HG03064 (cell line): ENCODE data around the gene RADIL.
"Not testable (repeated sequence)": the region's sequence is repeated elsewhere in the genome, so short reads cannot be mapped to it uniquely, and the experiment has no call there.

ENCODE experiments used
- ATAC-seq: cut with Tn5 transposase; IDR thresholded peaks from one replicate; pipeline ENCODE4 v1.9.1; 2021; ENCODE audit warnings: low read depth; ENCODE audit not compliant: unreplicated experiment

RADIL gene, protein sequence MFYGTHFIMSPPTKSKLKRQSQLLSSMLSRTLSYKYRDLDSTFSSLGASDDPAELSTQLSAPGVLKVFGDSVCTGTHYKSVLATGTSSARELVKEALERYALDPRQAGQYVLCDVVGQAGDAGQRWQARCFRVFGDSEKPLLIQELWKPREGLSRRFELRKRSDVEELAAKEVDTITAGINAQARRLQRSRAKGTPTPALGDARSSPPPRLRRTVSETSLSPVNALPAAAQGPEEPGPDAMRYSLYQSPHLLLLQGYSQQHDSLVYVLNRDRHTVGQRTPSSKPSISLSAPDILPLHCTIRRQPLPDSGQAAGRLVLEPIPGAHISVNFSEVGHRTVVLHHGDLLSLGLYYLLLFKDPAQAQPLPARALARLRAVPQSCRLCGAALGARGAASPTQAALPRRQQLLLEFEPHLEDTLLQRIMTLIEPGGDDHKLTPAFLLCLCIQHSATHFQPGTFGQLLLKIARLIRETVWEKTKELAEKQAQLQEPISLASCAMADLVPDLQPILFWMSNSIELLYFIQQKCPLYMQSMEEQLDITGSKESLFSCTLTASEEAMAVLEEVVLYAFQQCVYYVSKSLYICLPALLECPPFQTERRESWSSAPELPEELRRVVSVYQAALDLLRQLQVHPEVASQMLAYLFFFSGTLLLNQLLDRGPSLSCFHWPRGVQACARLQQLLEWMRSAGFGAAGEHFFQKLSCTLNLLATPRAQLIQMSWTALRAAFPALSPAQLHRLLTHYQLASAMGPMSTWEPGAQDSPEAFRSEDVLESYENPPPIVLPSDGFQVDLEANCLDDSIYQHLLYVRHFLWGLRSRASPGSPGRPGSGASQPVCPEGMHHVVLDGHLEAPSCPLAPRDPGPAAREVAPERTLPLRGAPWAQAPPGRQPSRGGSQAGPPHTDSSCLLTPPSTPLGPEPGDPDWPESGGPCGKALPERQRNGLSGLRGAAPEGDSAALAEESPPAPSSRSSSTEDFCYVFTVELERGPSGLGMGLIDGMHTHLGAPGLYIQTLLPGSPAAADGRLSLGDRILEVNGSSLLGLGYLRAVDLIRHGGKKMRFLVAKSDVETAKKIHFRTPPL

DNA sequence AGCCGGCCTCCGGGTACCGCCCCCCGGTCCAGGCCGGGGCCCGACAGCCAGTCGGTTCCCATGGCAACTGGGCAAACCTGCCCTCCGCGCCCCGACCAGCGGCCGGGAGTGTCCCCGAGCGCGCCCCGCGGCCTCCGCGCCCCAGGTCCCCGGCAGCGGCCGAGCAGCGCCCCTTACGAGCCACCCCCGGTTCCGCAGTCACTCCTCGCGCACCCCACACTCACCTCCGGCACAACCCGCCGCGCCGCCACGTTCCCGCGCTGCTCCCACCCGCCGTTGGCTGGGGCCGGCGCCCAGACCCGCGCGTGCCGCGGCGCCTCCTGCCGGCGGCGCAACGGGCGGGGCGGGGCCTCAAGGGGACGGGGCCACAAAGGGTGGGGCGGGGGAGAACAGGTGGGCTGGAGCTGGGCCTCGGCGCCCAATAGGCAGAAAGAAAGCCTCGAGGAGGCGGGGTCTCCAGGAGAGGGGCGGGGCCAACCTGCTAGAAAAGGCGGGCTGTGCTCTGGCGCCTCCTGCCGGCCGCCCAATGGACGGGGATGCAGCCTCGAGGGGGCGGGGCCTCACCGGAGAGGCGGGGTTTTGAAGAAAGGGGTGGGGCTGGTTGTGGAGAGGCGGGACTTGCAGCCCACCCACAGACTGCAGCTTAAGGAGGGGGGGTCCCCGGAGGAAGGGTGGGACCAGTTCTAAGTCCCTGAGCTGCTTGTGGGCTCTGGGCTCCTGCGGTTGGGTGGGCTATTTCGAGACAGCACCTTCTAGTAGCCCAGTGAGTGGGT, at the start of gene RADIL:
RADIL (minus strand) TSS at position 345 of the 773 bp plus-strand sequence. CDS start 5,577 bp downstream, outside the sequence.
- peak; percentile 78 for ATAC-seq

DNA sequence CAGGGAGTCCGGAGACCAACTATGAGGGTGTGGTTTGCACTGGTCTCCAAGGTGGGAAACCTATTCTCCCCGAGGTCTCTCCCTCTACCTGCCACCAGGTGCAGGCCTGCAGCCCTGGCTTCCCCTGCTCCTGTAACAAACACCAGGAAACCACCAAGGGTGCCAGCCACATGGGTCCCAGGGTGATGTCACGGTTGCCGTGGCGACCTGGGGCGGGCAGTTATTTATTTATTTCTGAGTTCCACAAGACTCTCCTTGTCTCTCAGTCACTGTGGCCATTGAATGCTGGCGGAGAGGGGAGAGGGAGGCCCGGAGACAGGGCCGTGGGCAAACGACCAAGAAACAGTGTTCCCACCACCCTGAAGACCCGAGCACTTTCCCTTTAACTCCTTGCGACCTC, 48.4 kb upstream of the RADIL start:
- no peak for ATAC-seq

DNA sequence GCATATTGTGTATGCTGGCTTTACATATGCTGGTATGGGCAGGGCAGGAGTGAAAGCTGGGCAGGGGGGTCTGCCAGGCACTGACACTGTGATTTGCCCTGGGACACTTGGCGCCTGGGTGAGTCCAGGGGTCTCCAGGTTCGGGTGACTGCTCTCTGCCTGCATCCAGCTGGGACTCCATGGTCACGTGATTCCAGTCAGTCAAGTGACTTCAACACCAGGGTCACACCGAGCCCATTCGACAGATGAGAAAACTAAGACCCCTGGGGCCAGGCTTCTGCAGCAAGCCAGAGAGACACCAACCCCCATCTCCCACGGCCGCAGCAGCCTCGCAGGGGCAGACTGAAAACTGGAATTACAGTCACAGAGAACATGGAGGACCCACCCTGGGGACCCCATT, 45.5 kb upstream of the RADIL start:
- ATAC-seq = no peak

DNA sequence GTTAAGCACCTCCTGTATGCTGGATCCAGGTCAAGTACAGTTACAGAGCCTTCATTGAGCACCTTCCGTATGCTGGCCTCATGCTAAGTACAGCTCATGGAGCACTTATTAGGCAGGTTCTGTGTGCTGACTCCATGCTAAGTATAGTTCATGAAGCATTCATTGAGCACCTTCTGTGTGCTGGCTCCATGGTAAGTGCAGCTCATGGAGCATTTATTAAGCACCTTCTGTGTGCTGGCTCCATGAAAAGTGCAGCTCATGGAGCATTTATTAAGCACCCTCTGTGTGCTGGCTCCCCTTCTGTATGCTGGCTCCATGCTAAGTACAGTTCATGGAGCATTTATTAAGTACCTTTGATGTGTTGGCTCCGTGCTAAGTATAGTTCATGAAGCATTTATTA, 44.9 kb upstream of the RADIL start:
- no peak for ATAC-seq

DNA sequence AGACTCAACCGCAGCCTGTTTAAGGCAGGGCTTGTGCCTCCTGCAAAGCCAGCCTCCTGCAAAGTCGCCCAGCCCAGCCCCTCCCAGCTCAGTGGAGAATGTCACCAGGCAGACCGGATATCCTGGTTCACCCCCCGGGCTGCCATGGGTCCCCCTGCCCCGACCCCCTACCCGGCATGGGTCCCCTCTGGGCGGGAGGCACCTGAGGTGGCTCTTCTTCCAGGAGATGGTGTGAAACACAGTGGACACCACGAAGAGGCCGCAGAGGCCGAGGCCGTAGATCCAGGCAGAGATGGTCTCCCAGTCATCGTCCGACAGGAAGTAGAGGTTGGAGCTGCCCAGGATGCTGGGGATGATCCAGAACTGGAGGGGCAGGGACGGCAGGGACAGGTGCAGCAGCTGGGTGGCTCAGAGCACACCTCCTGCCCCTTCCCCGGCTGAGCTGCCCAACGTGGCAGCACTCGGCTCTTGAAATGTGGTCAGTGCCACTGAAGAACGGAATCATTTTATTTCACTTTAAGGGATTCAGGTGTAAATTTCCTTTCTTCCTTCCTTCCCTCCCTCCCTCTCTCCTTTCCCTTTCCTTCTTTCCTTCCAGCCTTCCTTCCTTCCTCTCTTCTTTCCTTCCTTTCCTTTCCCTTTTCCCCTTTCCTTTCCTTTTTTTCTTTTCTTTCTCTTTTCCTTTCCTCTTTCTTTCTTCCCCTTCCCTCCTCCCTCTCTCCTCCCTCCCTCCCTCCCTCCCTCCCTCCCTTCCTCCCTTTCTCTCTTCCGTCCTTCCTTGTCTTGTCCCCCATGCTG, 36.7 kb upstream of the RADIL start:
- no peak for ATAC-seq

DNA sequence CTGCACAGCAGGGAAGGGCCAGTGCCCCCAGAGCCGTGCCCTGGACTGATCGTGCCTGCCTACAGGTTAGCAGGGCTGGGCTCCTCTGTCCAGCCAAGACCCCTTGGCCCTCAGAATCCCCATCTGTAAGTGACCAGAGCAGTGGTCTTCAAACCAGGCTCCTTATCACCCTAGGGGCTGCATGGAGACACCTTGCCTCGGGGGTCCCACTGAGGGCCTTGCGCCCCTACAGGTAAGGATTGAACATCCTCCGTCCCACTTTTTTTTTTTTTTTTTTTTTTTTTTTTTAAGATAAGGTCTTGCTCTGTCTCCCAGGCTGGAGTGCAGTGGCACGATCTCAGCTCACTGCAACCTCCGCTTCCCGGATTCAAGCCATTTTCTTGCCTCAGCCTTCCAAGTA, 32.6 kb upstream of the RADIL start:
- ATAC-seq = no peak

DNA sequence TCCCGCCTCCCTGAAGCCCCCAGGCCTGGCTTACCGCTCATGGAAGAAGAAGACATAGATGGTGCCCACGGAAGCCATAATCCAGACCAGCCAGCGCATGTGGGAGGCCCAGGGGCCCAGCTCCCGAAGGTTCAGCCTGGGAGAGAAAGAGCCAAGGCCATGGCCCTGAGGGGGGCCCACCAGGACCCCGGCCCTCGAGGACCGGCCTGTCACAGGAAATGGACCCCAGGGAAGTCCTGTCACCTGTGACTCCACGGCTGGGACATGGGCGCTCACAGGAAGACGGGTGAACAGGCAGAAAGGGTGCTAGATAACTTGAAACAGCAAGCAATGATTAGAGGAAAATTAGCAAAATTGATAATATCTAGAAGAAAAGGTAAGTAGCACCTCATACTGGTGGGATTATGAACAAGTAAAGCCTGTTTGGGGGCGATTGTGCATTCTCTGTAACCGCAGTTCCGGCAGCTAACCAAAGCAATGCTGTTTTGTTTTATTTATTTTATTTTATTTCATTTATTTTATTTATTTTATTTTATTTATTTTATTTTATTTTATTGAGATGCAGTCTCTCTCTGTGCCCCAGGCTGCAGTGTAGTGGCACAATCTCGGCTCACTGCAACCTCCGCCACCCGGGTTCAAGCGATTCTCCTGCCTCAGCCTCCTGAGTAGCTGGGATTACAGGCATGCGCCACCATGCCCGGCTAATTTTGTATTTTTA, 27.8 kb upstream of the RADIL start:
- ATAC-seq = no peak

DNA sequence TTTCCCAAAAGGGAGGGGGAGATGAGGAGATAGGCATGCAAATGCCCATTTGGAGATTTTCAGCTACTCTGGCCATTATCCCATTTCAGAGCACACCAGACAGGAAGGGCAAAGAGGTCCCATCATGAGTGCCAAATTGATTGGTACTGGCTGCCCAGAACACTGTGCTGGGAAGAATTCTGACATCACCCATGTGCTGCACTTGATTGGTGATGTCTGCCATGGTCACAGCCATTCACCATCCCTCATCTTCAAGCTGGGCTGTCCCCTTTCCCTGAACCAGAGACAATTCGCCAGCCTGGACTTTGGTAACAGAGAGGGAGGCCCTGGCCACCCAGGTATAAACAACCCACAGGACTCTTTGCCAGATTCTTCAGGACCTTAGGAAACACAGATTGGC, 23.2 kb upstream of the RADIL start:
- ATAC-seq = no peak

DNA sequence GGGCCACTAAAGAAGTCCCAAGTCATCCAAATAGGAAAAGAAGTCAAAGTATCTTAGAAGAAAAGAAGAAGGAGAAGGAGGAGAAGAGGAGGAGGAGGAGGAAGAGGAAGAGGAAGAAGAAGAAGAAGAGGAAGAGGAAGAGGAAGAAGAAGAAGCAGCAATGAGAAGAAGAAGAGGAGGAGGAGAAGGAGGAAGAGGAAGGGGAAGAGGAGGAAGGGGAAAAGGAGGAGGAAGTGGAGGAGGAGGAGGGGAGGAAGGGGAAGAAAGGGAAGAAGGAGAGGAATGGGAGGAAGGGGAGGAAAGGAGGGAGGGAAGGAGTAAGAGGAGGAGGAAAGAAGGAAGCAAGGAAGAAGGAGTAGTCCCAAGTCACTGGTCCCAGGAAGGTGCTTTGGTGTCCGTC, 21.7 kb upstream of the RADIL start:
- ATAC-seq = no peak

DNA sequence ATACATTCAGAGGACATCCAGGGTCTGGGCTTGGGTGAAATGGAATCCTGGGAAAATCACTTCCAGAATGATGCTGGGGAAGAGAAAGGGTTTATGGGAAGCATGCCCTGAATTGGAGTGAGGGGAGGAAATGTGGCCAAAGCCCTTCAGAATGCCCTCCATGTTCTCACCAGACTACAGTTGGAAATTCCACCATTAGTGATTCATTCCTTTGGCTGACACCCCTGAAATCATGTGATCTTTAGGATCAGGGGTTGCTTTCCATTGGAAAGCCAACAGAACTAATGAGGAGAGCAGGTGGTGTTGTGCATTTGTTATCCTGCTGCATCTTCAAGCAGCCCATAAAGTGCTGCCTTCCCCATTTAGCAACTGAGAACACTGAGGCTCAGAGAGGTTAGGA, 20.8 kb upstream of the RADIL start:
- no peak for ATAC-seq

DNA sequence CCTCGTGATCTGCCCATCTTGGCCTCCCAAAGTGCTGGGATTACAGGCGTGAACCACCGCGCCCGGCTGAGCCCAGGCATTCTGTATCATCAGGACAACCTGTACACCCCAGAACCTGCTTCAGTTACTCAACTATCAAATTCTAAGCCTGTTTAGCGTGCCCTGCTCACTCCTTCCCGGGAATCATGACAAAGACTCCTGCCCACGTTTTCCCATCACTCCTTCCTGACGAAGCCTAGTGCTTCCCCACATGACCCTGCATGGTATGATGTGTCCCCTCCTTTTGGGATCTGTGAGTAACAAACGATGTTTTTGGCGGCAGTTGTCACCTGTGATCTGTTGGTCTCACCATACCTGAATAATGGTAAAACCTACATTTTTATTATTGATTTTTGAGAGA, 12.2 kb upstream of the RADIL start:
- no peak for ATAC-seq

DNA sequence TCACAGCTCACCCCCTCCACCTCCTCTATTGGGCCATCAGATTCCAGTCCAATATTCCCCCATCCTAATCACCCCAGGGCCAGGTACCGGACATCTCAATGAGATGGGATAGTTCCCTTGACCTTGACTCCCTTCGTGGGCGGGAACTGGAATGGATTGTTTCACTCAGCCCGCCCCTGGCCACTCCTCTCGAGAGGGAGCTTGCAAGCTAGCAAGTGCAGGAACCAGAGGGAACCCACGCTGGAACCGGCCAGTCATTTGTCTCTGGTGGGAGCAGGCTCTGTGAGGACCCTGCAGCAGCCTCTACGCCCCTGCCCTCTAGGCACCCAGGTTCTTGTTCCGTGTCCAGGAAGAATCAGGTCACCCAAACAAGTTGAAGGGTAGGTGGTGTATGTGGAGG, 11.0 kb upstream of the RADIL start:
- ATAC-seq = no peak

DNA sequence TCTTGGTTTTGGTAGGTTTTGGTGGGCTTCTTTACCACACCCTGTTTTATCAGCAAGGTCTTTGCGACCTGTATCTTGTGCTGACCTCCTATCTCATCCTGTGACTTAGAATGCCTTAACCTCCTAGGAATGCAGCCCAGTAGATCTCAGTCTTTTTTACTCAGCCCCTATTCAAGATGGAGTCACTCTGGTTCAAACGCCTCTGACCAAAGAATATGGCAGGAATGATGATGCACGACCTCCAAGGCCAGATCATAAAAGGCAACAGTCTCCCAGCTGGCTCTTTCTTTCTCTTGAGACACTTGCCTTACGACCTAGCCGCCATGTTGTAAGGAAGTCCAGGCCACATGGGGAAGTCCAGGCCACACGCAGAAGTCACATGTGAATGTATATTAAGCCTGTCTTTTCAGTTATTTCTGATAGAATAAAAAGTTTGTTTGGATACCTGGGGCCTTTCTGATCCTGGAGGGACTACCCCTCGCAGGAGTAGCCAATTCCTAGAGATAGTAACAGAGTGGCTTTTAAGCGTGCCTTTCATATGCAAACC, 10.5 kb upstream of the RADIL start:
- ATAC-seq = no peak

DNA sequence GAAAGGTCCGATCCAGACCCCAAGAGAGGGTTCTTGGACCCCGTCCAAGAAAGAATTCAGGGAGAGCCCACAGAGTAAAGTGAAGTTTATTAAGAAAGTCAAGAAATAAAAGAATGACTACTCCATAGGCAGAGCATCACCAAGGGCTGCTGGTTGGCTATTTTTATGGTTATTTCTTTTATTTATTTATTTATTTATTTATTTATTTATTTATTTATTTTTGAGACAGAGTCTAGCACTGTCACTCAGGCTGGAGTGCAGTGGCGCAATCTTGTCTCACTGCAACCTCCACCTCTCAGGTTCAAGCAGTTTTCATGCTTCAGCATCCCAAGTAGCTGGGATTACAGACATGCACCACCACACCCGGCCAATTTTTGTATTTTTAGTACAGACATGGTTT, 9.7 kb upstream of the RADIL start:
- not testable (repeated sequence) for ATAC-seq

DNA sequence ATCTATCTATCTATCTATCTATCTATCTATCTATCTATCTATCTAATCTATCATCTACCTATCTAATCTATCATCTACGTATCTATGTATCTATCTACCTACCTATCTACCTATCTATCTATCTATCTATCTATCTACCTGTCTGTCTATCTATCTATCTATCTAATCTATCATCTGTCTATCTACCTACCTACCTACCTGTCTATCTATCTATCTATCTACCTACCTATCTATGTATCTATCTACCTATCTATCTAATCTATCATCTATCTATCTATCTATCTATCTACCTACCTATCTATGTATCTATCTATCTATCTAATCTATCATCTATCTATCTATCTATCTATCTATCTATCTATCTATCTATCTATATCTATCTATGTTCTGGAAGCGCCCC, 8.0 kb upstream of the RADIL start:
- ATAC-seq = not testable (repeated sequence)

DNA sequence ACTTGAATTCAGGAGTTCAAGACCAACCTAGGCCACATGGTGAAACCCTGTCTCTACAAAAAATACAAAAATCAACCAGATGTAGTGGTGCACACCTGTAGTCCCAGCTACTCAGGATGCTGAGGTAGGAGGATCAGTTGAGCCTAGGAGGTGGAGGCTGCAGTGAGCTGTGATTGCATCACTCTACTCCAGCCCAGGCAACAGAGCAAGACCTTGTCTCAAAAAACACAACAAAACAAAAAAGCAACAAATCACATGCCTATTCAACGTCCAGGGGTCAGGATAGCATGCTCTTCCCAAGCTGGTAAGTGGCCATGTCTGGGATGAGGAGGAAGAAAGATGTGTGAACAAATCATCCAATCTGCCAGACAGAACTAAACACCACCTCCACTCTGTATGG, 6.2 kb upstream of the RADIL start:
- no peak for ATAC-seq

DNA sequence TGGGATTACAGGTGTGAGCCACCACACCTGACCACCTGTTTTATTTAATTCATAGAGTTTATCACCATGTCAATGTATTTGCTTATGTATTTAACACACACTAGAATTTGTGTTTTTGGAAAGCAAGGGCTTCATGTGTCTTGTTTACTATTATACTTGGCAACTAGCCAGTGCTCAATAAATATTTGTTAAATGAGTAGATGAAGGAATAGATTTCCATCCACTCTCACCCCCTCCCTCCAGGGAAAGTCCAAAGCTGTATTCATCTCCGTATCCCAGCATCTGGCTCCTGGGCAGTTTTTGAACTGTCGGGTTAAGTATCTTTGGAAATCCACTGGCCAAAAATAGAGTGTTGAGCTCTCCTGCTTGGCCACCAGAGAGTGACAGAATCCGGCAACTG, 4.6 kb upstream of the RADIL start:
- ATAC-seq = no peak

DNA sequence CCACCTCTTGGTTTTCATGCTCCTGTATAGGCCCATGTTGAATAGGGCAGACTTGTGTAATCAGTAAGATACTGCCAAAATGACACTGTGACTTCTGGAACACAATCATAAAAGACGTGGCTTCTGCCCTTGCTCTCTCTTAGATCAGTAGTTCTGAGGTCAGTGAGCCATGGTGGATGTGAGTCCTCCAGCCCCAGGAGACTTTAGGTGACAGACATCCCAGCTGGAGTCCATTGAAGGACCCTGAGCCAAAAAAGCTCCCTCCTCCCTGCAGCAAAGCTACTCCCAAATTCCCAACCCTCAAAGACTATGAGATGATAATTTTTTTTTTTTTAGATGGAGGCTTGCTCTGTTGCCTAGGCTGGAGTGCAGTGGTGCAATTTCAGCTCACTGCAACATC, 3.2 kb upstream of the RADIL start:
- ATAC-seq = no peak

DNA sequence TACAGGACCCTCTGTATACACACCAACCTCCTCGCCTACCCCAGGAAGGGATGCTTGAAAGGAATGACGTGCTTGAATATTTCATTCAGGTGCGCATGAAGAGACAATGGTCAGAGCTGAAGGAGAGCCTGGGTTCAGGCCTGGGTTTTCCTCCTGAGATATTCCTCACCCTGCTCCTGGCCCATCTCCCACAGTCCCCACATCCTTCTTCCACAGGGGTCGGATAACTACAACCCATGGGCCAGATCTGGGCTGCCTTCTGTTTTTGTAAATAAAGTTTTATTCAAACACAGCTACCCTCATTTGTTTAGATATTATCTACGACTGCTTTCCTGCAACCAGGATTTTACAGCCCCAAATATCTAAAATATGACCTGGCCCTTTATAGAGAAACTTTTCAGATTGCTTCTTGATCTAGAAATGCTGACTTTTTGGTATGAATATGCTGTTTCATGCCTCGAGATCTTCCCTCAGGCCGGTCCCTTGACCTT, 1.8 kb upstream of the RADIL start:
- ATAC-seq = no peak
